GM21447 (cell line): ENCODE results near the gene GSDME.

Experiments used
- ATAC-seq: cut with Tn5 transposase; IDR thresholded peaks from one replicate; pipeline ENCODE4 v1.9.1; 2021; ENCODE audit not compliant: unreplicated experiment

The GSDME gene

DNA sequence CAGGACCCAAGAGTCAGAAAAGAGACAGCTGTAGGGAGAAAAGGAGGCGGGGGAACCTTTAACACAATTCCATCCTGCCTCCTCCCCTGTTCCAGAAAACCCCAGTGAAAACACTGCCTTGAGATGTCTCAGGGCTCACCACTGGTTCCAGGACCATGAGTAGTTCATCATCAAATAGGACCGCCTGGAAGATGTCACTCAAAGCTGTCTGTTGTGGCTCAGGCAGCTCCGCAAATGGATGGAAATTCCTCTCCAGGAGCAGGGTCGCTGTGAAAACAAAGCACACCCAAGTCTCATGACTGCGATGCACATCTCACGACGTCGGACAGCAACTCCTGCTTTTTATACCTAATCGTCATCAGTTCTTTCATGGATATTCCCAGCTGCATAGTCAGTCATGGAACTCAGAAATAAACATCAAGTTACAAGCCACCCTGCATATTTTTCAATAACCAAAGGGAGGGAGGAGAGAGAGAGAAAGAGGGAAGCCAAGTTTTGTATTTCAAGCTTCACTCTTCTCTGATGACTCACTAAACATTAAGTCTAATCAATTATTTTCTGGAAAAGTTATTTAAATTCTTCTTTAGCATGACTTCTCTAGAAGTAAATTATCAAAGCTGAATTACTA, 49.2 kb downstream of the GSDME start:
- ATAC-seq = no peak

DNA sequence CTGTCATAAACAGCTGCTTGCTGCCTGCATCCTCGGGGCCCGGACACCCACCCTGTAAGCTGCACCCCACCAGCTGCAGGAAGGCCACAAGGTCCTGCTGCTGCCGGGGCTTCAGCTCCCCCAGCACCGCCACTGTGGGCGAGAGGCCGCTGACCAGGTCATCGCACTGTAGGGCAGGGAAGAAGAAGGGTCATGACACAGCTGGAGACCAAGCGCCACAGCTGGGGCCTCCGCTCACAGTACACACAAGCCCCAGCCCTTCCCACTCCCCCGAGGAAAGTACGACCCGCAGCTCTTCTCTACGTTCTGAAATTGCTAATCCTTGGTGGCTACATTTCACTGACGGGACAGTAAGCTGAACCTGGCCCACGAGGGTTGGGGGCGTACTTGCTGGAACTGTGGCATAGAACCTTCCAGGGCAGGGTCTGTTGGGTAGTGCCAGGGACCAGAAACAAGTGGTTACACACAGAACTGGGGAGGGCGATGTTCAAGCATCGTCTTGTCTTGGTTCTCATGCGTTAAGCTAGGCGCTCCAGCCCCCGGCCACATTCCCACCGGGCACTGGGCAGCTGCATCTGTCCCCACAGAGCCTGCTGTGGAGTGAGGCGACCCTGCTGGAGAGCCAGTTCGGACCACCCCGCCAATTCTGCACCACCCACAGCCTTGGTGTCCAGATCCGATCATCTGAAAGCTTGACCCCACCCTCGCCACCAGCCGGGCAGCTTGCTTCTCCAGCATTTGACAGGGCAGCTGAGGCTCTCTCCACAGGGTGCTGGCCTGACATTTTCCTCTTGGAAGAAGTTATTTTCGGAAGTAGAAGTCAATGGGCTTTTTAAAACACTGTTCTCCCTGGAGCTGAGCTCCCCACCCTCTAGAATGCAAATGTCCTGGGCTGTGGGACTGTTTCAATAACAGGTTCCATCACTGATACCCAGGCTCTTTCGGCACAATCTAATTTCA, 50.8 kb downstream of the GSDME start:
- ATAC-seq = no peak

DNA sequence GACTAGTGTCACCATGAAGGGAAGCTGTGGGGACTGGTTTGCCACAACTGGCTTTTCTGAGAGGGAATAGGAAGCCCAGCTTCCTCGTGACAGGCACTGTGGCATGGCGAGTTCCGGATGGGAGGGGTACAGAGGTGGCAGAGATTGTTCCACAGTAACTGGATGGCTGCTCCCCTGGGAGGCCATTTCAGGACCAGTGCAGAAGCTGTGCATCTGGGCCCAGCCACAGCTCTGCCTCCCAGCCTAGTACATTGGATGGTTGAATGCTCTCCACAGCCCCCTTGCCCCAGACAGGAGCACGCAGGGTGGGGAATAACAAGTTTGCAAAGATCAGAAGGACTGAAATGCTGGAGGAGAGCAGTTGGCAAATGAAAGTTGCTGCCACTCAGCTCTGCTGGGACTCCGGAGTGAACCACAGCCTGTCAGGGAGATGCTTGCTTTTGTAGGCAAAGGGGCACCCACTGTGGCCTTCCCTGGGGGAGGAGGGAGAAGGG, 51.8 kb downstream of the GSDME start:
- no peak for ATAC-seq

DNA sequence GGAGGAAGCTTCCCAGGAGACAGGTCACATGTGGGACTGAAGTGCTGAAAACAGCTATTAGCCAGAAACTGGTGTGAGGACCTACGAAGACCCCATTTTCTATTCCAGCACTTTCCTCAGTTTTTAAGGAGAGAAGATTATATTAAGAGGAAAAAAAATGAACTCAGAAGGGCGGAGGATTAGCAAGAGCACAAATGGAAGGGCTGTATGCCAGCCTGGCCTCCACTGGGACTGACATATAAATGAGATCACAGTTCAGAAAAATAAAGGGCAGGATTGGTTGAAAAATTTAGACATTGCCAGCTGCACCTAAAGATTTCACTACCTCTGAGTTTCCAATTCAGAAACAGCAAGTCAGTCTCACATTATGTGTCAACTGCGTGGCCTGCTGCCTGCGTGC, 53.0 kb downstream of the GSDME start:
- ATAC-seq = no peak

DNA sequence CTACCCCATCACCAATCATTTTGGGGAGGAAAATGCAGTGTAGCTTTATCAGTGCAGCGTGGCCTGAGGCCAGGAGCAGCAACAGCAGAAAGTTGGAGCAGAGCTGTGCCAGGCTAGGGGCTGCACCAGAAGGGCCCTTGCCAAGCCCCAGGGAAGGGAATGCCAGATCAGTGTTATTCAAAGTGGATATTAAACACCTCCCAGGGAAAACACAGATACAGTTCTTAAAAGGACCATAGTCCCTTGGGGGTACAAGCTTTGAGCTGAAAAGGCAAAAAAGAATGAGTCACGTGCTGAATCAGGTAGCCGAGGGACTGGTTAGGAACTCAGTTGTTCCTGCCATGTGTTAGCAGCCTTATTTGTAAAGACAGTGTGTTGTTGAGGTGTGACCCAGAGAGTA, 54.0 kb downstream of the GSDME start:
- no peak for ATAC-seq

DNA sequence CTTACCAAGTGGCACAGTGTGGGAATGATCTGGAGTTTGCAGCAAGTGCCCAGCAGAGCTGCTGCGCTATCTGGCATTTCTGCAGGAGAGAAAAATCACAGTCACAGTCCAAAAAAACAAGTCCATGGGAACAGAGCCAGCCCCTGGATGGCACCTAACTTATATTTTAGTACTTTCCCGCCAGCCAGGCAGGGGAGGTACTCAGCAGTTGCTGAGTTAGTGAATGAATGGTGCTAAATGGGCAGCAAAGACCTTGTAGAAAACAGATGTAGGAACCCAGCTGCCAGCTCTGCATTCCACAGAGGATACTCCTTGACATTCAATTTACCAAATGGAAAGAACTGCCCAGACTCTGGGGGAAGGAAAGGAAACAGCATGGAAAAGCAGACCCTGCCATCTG, 54.5 kb downstream of the GSDME start:
- ATAC-seq = no peak

DNA sequence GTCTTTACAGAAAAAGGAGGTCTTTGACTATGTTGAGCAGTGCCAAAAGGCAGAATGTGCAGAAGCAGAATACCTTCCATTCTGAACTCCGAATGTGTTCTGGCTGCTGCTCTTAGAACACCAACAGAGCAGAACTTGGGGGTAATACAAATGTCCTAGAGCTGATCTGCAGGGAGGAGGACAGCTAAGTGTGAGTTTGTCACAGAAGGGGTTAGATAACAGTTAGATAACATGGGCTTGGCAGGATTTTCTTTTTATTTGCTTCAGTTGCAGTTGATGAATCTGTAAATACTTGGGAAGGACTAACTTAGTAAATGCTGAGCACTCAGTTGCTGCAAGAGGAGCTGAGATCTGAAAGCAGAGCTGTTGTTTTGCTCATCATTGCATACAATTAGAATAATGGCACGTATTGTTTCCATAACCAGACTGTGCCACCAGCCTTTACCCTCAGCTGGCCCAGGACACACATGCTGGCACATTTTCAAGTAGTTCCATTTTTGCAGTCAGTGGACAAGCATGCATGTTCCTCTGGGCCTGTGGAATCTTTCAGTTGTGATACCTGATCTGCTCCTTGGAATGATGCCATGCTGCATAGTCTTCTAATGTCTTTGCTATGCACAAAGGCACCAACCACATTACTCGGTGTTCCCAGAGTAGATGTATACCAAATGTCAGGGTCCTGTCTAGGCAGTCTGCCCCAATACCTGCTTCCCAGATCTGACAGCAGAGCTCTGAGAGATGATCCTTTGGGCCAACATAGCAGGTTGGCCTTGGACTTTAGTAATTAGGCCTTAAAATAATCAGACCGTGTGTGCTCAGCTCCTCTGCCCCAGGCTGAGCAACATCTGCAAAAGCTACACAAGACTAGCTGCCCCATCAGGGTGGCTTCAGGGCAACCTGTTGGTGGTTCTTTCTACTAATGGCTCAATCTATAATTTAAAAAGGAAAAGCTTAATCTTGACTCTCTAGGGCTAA, 55.7 kb downstream of the GSDME start:
- ATAC-seq = no peak

DNA sequence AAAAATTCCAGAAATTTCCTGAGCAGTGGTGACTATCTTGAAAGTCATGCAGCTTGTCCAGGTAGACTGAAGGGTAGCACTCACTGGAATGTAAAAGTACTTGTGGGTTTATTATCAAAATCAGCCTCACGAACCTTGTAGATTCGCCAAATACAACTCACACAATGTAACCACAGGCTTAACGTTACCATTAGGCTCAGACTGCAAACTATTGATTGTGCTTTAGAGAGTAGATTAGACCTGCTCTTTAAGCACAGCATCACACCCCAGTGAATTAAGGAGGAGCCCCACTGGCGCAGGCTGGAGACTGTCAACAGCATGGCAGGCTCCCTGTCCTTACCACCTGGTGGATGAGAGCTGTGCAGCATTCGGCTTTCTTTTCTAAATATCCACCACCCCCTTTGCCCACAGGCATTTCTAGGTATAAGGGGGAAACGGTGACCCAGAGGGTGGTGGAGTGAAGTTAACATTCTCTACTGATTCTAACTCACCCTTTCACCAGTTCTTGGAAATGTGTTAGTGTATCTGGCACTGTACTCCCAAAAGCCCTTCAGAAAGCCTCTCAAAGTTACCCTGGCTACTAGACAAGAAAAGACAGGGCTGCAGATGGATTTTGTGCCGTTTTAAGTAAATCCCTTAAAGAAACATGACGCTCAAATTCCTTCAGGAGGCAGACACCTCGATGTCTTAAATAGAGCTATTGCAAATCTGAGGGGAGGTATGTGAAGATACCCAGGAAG, 56.6 kb downstream of the GSDME start:
- ATAC-seq = no peak

DNA sequence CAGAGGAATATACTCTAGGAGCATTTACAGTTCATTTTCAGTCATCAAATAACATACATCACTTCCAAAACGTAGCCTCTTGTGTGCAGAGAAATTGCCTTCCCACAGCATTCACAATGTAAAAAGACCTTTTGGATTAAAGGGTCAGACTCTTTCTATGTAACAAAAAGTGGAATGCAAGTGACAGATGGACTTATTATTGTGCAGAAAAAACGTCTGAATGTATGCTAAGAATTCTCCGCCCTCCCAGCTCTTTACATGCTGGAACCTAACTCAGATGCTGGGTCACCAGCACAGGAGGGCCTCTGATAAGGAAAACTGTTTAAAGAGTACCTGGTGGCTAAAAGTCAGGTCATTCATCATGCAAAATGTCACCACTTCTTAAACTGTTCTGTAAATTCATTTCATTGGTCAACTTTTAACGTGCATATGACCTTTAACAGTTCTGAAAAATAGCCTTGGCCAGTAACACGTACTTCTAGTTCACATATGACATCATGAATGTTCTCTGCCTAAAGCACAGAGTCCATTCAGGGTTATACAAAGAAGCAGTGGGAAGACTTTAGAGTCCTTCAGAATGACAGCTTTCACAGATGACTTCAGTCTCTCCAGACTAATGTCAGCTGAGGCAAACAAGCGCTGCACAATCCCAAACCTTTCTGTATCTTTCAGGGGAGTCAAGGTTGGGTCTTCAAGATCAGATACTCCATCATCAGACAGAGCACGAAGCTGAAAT, 58.6 kb downstream of the GSDME start:
- ATAC-seq = no peak

DNA sequence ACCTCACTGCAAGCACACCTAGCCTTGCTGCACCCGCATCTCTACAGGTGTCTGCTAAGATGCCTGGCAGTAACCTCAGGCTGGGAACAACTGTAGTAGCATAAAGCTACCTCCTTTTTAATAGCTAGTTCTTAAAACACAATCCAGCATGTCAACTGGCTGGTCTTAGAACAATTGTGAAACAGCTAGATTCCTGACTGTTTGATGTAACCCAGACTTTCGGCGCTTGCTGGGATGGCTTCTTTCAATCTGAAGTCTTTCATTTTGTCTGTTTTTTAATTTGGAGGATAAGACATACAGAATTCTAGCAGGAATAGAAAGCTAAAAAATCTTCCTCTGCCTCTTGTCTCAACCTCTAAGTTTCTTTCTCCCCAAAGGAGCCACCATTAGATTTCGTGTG, 59.8 kb downstream of the GSDME start:
- ATAC-seq = no peak

DNA sequence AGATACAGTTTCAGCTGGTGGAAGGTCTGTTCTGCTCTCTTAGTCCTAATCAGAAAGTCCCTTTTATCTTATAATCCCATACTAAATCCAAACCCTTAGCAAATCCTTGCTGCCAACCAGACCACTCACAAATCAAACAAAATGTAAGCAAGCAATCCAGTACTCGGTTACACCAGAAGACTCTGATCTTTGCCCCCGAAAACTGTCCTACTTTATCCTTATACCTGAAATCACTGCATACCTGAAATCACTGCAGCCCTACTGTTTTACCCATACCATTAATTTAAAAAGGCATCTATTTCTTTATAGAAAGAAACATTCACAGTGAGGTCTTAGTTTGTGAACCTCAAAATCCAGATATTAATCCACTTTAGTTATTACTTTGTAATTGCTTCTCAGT, 64.7 kb downstream of the GSDME start:
- no peak for ATAC-seq

DNA sequence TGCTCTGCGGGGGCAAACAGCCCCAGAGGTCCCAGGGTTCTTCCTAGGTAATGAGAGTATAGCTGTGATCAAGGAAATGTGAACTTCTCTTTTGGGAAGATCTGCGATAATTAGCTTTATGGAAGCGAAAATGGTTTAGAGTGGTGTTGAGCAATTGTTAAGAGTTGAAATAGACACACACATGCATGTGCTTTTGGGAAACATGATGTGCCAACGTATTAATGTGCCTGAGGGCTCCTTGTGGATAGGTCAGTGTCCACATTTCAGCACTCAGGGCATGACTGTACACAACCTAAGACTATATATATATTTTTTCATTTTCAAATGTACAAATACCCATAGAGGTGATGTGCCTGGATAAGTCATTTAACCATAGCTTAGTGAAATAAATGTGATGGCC, 67.0 kb downstream of the GSDME start:
- ATAC-seq = no peak

DNA sequence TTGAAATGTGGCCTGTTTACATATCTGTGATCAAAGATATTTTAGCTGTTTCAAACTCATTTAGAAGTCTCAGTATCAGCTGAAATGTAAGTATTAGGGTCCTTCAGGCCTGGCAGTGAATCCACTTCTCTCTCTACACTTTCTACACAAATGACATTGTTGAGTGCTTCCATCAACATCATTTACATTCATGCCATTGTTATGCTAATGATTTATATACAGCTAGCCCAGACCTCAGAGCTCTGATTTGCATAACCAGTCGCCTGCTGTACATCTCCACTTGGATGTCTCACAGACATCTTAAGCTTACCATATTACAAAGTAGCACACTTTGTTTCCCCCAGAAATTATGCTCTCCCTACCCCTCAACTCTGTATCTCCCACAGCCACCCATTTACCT, 71.6 kb downstream of the GSDME start:
- no peak for ATAC-seq

DNA sequence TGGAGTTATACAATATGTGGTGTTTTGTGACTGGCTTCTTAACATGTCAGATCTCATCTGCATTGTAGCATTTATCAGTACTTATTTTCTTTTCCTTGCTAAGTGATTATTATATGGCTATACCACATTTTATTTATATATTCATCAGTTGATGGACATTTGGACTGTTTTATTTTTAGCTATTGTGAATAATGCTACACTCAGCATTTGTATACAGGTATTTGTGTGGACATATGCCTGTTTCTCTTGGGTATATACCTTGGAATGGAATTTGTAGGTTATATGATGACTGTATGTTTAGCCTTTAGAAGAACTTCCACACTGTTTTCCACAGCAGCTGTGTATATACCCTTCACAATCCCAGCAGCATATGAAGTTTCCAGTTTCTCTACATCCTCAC, 86.5 kb downstream of the GSDME start:
- ATAC-seq = no peak

DNA sequence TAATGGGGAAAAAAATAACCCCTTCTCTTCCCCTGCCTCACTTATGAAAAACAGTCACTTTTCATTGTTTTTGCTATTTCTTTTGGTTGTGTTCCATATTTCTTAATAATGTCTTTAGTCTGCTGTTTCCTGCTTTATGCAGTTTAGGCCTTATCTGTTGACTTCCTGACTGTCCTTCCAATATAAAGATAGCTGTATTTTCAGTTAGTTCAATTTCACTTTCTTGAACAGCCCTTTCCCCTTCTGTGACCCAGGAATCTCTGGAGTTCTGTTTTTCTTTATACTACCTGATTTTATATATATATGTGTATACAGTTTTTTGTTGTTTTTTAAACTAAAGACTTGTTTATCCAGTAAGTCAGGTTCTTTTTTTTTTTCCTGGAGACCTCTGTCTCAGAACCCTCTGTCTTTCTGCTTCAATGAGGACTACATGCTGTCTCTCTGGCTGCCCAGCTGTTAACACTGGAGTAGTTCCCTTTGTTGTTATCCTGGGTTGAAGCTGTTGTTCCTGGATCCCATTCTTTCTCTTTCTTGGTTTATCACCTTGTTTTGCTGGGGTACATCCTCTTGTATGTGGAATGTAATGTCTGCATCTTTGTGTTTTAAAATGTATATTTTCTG, 87.2 kb downstream of the GSDME start:
- no peak for ATAC-seq

DNA sequence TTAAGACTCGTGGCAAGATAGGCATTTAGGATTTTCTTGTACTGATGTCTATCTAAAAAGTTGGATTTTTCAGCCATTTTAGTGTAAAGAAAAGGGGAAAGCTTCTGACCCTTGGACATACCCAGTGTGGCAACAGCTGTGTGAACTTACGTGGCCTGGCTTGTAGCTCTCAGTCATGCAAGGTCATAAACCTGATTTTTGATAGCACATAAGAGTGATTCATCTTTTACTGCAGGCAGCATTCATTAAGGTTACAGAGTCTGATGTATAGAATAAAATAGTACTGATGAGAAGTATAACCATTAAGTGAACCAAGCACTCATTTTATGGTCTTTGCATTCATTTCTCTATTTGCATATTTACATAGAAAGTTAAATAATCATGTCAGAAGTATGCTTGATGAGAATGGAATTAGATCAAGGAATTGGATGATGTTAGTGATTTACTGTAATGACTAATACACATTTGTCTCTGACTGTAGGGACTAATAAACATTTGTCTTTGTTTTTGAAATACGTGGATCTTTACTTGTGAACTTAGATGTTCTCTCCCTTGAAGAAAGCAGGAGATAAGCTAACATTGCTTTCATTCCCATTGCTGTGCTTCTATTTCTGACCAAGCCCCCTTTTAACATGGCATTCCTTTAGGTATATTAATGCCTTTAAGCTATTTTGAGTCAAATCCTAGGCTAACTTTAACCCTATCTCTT, 88.2 kb downstream of the GSDME start:
- ATAC-seq = no peak

DNA sequence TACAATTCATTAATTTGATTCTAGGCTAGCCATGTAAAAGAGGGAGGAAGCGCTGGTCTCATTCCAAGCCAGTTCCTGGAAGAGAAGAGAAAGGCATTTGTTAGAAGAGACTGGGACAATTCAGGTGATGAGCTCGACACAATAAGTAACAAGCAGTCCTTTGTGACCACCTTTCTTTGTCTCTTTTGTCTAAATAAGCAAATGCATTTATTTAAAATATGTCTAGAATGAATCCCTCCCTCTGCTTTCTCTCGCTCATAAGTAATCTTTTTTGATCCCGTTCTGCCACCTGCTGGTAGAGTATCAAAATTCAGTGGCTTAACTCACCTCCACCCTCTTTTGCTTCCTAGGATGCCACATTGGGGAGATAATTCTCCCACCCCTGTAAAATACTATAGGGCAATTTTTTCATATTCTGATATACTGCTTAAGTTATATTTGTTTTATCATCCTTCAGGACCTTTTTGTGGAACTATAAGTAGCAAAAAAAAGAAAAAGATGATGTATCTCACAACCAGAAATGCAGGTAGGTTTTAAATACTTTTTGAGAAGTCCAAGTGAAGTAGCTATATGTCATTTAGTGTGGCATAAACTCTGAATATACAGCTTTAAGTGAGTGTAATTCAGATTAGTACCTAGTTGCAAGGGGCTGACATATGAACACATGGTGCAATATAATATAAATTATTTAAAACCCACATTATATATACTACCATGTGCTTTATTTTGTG, 91.5 kb downstream of the GSDME start:
- no peak for ATAC-seq

DNA sequence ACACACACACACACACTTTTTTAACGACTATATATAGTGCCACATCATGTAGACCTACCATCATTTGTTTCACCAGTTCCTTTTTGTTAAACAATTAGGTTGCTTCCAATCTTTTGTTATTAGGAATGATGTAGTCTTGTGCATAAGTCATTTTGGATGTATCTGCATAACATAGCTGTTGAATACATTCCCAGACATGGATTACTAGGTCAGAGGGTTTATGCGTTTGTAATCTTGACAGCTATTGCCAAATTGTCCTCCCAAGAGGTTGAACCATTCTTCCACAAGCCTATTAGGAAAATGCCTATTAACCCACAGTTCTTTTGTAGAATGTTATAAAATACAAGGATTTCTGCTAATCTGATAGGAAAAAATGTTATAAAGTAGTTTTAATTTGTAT, 96.7 kb downstream of the GSDME start:
- no peak for ATAC-seq
